Measurements from ENCODE around the gene PVALEF.

- TF ChIP-seq CTCF (IDR thresholded peaks at IDR 0.05), result no peak
- TF ChIP-seq POLR2A (IDR thresholded peaks at IDR 0.05), result no peak
Observed at GRCh38 chr17:81209141-81209540, 43.8 kb downstream of the PVALEF start.
